ENCODE data around the gene IFI35.
"Not testable (repeated sequence)": the region's sequence is repeated elsewhere in the genome, so short reads cannot be mapped to it uniquely, and the experiment has no call there.

Gene IFI35

GRCh38 chr17:42997390-42997983 is 9.1 kb upstream of the IFI35 start:
- no peak for DNase-seq (ENCODE audit: low read depth in 1 of 2, low spot score in 1 of 2)

- peak; percentile 93 for DNase-seq (ENCODE audit: low read depth in 1 of 2, low spot score in 1 of 2)
Observed at GRCh38 chr17:42997984-42998938, 8.3 kb upstream of the IFI35 start, which contains the start of gene RPL27. Gene RPL27 (plus strand): TSS chr17:42998419. CDS start chr17:42998751, 332 bp downstream.

GRCh38 chr17:42999003-42999525 is 7.5 kb upstream of the IFI35 start:
- no peak for DNase-seq (ENCODE audit: low read depth in 1 of 2, low spot score in 1 of 2)

GRCh38 chr17:43000894-43001293 is 5.7 kb upstream of the IFI35 start:
- not testable (repeated sequence) for DNase-seq (ENCODE audit: low read depth in 1 of 2, low spot score in 1 of 2)

GRCh38 chr17:43003542-43004172 is 2.9 kb upstream of the IFI35 start:
- DNase-seq (ENCODE audit: low read depth in 1 of 2, low spot score in 1 of 2) = no peak

- no peak for DNase-seq (ENCODE audit: low read depth in 1 of 2, low spot score in 1 of 2)
Observed at GRCh38 chr17:43010667-43011308, 4.2 kb downstream of the IFI35 start.

GRCh38 chr17:43011728-43012472 is 5.3 kb downstream of the IFI35 start:
- DNase-seq (ENCODE audit: low read depth in 1 of 2, low spot score in 1 of 2) = no peak

- DNase-seq (ENCODE audit: low read depth in 1 of 2, low spot score in 1 of 2) = no peak
Observed at GRCh38 chr17:43013296-43013695, 6.7 kb downstream of the IFI35 start.

GRCh38 chr17:43014020-43014648 is 7.5 kb downstream of the IFI35 start:
- no peak for DNase-seq (ENCODE audit: low read depth in 1 of 2, low spot score in 1 of 2)

- no peak for DNase-seq (ENCODE audit: low read depth in 1 of 2, low spot score in 1 of 2)
Observed at GRCh38 chr17:43014649-43015542, 8.3 kb downstream of the IFI35 start.

GRCh38 chr17:43015579-43015978 is 9.0 kb downstream of the IFI35 start:
- no peak for DNase-seq (ENCODE audit: low read depth in 1 of 2, low spot score in 1 of 2)

- no peak for DNase-seq (ENCODE audit: low read depth in 1 of 2, low spot score in 1 of 2)
Observed at GRCh38 chr17:43016216-43016615, 9.6 kb downstream of the IFI35 start.

- no peak for DNase-seq (ENCODE audit: low read depth in 1 of 2, low spot score in 1 of 2)
Observed at GRCh38 chr17:43018008-43018853, 11.6 kb downstream of the IFI35 start.

- DNase-seq (ENCODE audit: low read depth in 1 of 2, low spot score in 1 of 2) = no peak
Observed at GRCh38 chr17:43018932-43019331, 12.3 kb downstream of the IFI35 start.

GRCh38 chr17:43019418-43019817 is 12.8 kb downstream of the IFI35 start:
- no peak for DNase-seq (ENCODE audit: low read depth in 1 of 2, low spot score in 1 of 2)

GRCh38 chr17:43020030-43020621 is 13.5 kb downstream of the IFI35 start:
- no peak for DNase-seq (ENCODE audit: low read depth in 1 of 2, low spot score in 1 of 2)
